Femur (tissue), 1 donor: ENCODE results near the gene SLC13A3.

Experiments
- DNase-seq: peaks from one replicate; pipeline ENCODE4 v3.0.0-alpha.2; 2017

Gene SLC13A3

GRCh38 chr20:46519471-46520068 is 131.7 kb downstream of the SLC13A3 start:
- DNase-seq, result no peak

GRCh38 chr20:46512943-46513844 is 138.1 kb downstream of the SLC13A3 start, which contains the start of gene ZNF334:
Gene ZNF334 (minus strand): TSS chr20:46513559. CDS start chr20:46512102, 1,457 bp downstream.
- DNase-seq, result peak; percentile 76

GRCh38 chr20:46509523-46509922 is 141.7 kb downstream of the SLC13A3 start:
- no peak for DNase-seq
